Activated B cell treated with CpG ODN at 0.5 μM for 24 hours (primary cell): ENCODE data around the gene SNAPC4. TPM values are rescaled to one million over a fixed set of nuclear protein-coding genes. Genes with fewer than 3 reads are reported as not detected.

Experiments used
- ATAC-seq: fragments of 200-7000 bp; cut with Tn5 transposase; one replicate; pipeline ENCODE4 v1.10.0; 2021; ENCODE audit warnings: low read depth, mild to moderate bottlenecking, moderate library complexity
- CTCF ChIA-PET: fragments of 350-600 bp; sonication (Branson Sonifier 250); formaldehyde crosslinking; loops from one replicate; lab custom pipeline; 2021; ENCODE audit warnings: antibody characterized with exemption; lab: Charles Lee
- POLR2A ChIA-PET: fragments of 350-600 bp; sonication (Branson Sonifier 250); formaldehyde crosslinking; loops from one replicate; lab custom pipeline; 2021; ENCODE audit warnings: antibody characterized with exemption; lab: Charles Lee
- DNase-seq: peaks from one replicate; pipeline ENCODE4 v3.0.0; 2022
- H3K27ac Mint-ChIP-seq: one replicate; pipeline ENCODE4 v1.8.0; 2020; ENCODE audit warnings: mixed read lengths
- H3K27me3 Mint-ChIP-seq: one replicate; pipeline ENCODE4 v1.8.0; 2021; ENCODE audit warnings: mixed read lengths
- H3K36me3 Mint-ChIP-seq: one replicate; pipeline ENCODE4 v1.8.0; 2021; ENCODE audit warnings: low read depth, mixed read lengths
- H3K4me1 Mint-ChIP-seq: one replicate; pipeline ENCODE4 v1.8.0; 2021; ENCODE audit warnings: mixed read lengths
- H3K4me3 Mint-ChIP-seq: one replicate; pipeline ENCODE4 v1.8.0; 2020; ENCODE audit warnings: mild to moderate bottlenecking, mixed read lengths
- H3K9me3 Mint-ChIP-seq: one replicate; pipeline ENCODE4 v1.8.0; 2020; ENCODE audit warnings: mixed read lengths
- CTCF ChIP-seq: fragments of 200-600 bp; IDR thresholded peaks from one replicate; pipeline ENCODE4 v1.8.0; 2022; ENCODE audit warnings: antibody characterized with exemption, mild to moderate bottlenecking
- intact Hi-C: fragments of 100-400 bp; cut with micrococcal nuclease; formaldehyde crosslinking; loops from one replicate; pipeline ENCODE4 v1.15.1; 2024
- total RNA-seq: library from RNA; stranded (reverse); gene quantifications from 2 replicates; pipeline ENCODE4 v1.2.3, GENCODE V29; 2022

The SNAPC4 gene
- total RNA-seq, 1 donor from 2014 or later = 22.2 TPM

- DNase-seq (no peak), ATAC-seq (no peak)
- Mint-ChIP-seq H3K27ac (no peak overlapping the region), H3K4me1 (no peaks in the 10 kb centered on the region), H3K36me3 (peaks cover 75% of the 10 kb centered on the region), H3K27me3 (no peaks in the 10 kb centered on the region), H3K9me3 (no peaks in the 10 kb centered on the region), H3K4me3 (no peak overlapping the region)
- no peak for TF ChIP-seq CTCF
- intact Hi-C loops = no loop called here
- CTCF ChIA-PET = no interaction called here
- POLR2A ChIA-PET = no interaction called here
These were observed 14.0 kb downstream of the SNAPC4 start for GRCh38 chr9:136386018-136386417.

- intact Hi-C loops = no loop called here
- POLR2A ChIA-PET = no interaction called here
- DNase-seq = no peak
- Mint-ChIP-seq H3K9me3 (no peaks in the 10 kb centered on the region), H3K27ac (no peak overlapping the region), H3K4me3 (no peak overlapping the region), H3K4me1 (no peaks in the 10 kb centered on the region), H3K27me3 (no peaks in the 10 kb centered on the region), H3K36me3 (peaks cover 76% of the 10 kb centered on the region)
- ATAC-seq = no peak
- CTCF ChIA-PET = no interaction called here
- TF ChIP-seq CTCF = no peak
These were observed 15.0 kb downstream of the SNAPC4 start for GRCh38 chr9:136385015-136385414.

GRCh38 chr9:136383436-136383835 is 16.5 kb downstream of the SNAPC4 start:
- Mint-ChIP-seq H3K27me3 (no peaks in the 10 kb centered on the region), H3K4me1 (no peaks in the 10 kb centered on the region), H3K27ac (no peak overlapping the region), H3K4me3 (no peak overlapping the region), H3K36me3 (peaks cover 68% of the 10 kb centered on the region), H3K9me3 (no peaks in the 10 kb centered on the region)
- ATAC-seq (no peak), DNase-seq (no peak)
- intact Hi-C loops = no loop called here
- POLR2A ChIA-PET = interaction anchor here (1.0 kb wide), 1 partner anchor 20 kb away, joined by 4 read pairs; no protein-coding TSS in a partner anchor
- TF ChIP-seq CTCF = no peak
- CTCF ChIA-PET = no interaction called here

- DNase-seq (no peak), ATAC-seq (no peak)
- no peak for TF ChIP-seq CTCF
- no peaks in the 10 kb centered on the region for H3K27me3 Mint-ChIP-seq
- intact Hi-C loops = no loop called here
- CTCF ChIA-PET = no interaction called here
- H3K9me3 Mint-ChIP-seq = no peaks in the 10 kb centered on the region
- no peaks in the 10 kb centered on the region for H3K4me1 Mint-ChIP-seq
- peaks cover 56% of the 10 kb centered on the region for H3K36me3 Mint-ChIP-seq
- no peak overlapping the region for H3K27ac Mint-ChIP-seq
- POLR2A ChIA-PET = interaction anchor here (1.1 to 1.2 kb wide), 2 partner anchors 19 to 28 kb away, joined by 3 to 5 read pairs; partner anchors contain the start of gene DNLZ
- no peak overlapping the region for H3K4me3 Mint-ChIP-seq
These were observed 17.9 kb downstream of the SNAPC4 start for GRCh38 chr9:136381966-136382513.

- DNase-seq (no peak), ATAC-seq (no peak)
- Mint-ChIP-seq H3K27ac (no peak overlapping the region), H3K27me3 (no peaks in the 10 kb centered on the region), H3K9me3 (no peaks in the 10 kb centered on the region), H3K36me3 (peaks cover 52% of the 10 kb centered on the region), H3K4me3 (no peak overlapping the region), H3K4me1 (no peaks in the 10 kb centered on the region)
- ChIA-PET CTCF (interaction anchor here (0.6 to 1.1 kb wide), 2 partner anchors 8 to 125 kb away, joined by 3 read pairs; no protein-coding TSS in a partner anchor), POLR2A (interaction anchor here (0.5 to 1.2 kb wide), 2 partner anchors 17 to 18 kb away, joined by 3 to 5 read pairs; partner anchors contain the start of gene DNLZ)
- intact Hi-C loops = no loop called here
- TF ChIP-seq CTCF = no peak
These were observed 18.7 kb downstream of the SNAPC4 start for GRCh38 chr9:136381311-136381710.
